GM12875 (cell line): ENCODE data around the gene NRGN.

Experiments
- H3K4me3 ChIP-seq: one replicate; pipeline ENCODE4 v1.5.1; 2011; ENCODE audit warnings: low read depth, low read length, control low read depth
- CTCF ChIP-seq: IDR thresholded peaks from 2 replicates; pipeline ENCODE4 v1.5.1; 2011; ENCODE audit warnings: low read depth, mild to moderate bottlenecking, control low read depth, inconsistent platforms, low read length, moderate library complexity, borderline replicate concordance; ENCODE audit not compliant: insufficient read depth

The NRGN gene

GRCh38 chr11:124776865-124777645, 37.3 kb downstream of the NRGN start:
- no peak for TF ChIP-seq CTCF

GRCh38 chr11:124778281-124778680, 38.5 kb downstream of the NRGN start:
- TF ChIP-seq CTCF, result no peak
- H3K4me3 ChIP-seq, result no peak overlapping the region

More at GRCh38 chr11:124776865-124777645, 37.3 kb downstream of the NRGN start:
- H3K4me3 ChIP-seq, result no peak overlapping the region

- TF ChIP-seq CTCF, result no peak
- H3K4me3 ChIP-seq, result no peak overlapping the region
Observed at GRCh38 chr11:124779568-124779967, 39.8 kb downstream of the NRGN start.

GRCh38 chr11:124783002-124783401, 43.3 kb downstream of the NRGN start:
- H3K4me3 ChIP-seq, result no peak overlapping the region
- no peak for TF ChIP-seq CTCF

- H3K4me3 ChIP-seq, result no peak overlapping the region
- TF ChIP-seq CTCF, result no peak
Observed at GRCh38 chr11:124784051-124784450, 44.3 kb downstream of the NRGN start.

GRCh38 chr11:124788521-124788920, 48.8 kb downstream of the NRGN start:
- TF ChIP-seq CTCF, result no peak
- H3K4me3 ChIP-seq, result no peak overlapping the region
